GM21723 (cell line): ENCODE data around the gene TRIM10.

ENCODE experiments used
- ATAC-seq: cut with Tn5 transposase; IDR thresholded peaks from one replicate; pipeline ENCODE4 v1.9.1; 2021; ENCODE audit warnings: mild to moderate bottlenecking, moderate library complexity; ENCODE audit not compliant: unreplicated experiment

Gene TRIM10, protein sequence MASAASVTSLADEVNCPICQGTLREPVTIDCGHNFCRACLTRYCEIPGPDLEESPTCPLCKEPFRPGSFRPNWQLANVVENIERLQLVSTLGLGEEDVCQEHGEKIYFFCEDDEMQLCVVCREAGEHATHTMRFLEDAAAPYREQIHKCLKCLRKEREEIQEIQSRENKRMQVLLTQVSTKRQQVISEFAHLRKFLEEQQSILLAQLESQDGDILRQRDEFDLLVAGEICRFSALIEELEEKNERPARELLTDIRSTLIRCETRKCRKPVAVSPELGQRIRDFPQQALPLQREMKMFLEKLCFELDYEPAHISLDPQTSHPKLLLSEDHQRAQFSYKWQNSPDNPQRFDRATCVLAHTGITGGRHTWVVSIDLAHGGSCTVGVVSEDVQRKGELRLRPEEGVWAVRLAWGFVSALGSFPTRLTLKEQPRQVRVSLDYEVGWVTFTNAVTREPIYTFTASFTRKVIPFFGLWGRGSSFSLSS

DNA sequence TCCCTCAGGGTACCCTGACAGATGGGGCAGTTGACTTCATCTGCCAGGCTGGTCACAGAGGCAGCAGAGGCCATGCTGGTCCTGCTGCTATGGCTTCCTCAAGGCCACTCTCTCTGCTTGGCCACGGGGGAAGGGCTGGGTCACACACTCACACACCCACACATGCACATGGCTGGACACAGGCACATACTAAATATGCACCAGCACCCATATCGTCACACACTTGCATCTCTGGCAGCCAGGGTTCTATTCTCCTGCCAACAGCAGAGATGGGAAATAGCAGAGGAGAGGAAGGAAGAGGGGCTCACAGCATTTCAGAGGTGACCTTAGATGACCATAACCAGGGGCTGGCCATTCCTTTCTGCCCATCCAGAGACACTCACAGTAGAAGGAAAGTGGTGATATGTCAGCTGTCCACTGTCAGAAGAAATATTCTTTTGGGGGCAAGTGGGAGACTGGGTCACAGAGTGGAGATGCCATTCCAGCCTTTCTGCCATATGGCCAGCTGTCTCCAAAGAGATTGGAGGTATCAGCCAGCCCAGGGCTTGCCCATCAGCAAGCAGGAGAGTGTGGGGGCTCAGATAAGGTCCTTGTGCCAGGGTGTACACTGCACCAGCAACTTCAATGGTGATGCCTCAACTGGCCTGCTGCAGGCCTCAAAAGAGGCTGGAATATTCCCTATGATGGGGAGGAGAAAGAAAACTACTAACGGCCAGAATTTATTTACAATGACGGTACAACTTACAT is at the start of gene TRIM10:
Gene TRIM10 (minus strand): TSS at position 427 of the 747 bp plus-strand sequence. CDS start 353 bp downstream, at position 74.
- no peak for ATAC-seq

DNA sequence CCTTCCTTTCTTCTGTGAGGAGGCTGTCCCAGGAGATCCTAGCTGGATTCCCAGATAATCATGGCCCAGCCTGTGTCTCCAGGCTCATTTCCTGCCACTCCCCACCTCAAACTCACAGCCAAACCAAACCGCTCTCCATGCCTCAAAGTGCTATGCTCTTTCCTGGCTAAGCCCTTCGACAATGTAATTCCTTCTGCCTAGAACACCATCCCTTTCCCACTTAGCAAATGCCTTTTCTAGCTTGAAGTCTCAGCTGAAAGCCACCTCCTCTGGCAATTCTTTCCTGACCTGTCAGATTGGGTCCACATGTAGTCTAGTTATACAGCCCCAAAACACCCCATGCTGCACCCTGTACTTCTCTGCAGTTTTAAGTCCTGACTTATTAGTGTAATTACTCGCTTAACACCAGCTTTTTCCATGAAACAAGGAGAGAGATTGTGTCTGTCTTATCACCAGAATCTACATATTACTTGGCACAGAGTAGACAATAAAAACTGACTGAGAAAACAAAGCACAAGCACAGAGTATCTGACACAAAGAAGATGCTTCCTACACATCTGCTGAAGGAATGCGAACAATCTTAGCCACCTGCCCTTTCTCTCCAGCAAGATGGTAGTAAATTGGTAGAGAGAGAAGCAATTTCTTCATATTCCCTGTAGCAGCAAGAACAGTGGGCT is 46.7 kb upstream of the TRIM10 start:
- ATAC-seq, result no peak

DNA sequence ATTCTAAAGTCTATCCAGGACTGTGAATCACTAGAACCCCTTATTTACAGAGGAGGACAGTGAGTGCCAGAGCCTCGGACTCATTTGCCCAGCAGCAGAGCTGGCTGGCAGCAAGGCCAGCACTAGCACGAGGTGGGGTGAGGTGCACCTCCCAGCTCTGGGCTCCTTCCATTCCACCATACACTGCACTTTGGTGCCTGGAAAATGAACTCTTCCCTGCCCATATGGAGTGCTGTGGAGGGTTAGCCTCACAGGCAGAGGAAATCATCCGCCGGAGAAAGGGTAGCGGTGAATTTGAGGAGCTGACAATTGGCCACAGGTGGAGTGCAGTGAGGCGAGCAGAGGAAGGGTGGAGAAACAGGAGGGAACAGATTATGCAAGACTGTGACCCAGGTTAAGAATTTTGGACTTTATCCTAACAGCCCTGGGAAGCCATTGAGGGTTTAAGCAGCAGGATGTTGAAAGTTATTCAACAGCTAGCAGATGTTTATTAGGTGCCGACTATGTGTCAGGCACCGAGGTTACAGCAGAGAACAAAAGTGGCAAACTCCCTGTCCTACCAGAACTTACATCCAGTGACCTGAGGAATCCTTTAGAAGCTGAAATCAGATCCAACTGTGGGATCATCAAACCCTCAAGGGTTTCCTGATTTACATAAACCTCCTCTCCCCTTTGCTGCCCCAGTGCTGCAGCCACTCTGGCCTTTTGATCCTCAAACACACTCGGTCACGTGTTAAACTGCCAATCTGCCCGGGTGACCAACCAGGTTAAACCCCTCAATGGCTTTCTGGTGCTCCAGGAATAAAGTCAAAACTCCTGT is 46.0 kb upstream of the TRIM10 start:
- no peak for ATAC-seq

DNA sequence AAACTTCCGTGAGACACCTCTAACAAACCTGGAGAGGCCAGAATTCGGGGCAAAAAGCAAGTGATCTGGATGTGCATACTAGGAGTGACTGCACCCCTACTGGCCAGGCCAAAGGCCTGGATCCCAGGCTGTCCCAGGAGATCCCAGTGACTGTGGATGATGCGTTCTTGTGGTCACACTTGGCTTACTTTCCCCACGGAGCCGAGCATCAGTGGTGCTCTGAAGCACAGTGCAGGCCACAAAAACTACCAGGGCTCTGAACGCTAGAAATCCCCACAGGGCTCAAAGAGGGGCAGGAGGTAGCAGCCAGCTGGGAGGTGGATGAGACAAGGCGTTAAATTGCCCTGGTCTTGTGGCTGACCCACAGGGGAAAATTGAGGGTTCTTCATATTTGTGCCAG is 45.1 kb upstream of the TRIM10 start:
- no peak for ATAC-seq

DNA sequence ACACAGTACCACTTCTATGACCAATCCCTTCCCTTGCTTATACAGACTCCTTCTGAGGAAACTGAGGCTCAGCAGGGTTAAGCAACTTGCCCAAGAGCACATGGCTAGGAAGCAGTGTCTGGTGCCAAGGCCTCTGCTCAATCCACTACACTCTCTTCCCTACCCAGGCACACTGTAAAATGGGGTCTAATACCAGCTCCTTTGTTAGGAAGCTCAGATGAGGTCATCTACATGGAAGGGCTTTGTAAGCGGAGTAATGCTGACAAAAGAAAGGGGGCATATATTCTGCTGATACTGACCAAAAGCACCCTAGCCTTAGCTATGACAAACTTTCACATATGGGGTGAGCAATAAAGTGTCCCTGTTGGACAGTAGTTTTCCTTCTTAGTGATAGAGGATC is 43.1 kb upstream of the TRIM10 start:
- ATAC-seq, result no peak

DNA sequence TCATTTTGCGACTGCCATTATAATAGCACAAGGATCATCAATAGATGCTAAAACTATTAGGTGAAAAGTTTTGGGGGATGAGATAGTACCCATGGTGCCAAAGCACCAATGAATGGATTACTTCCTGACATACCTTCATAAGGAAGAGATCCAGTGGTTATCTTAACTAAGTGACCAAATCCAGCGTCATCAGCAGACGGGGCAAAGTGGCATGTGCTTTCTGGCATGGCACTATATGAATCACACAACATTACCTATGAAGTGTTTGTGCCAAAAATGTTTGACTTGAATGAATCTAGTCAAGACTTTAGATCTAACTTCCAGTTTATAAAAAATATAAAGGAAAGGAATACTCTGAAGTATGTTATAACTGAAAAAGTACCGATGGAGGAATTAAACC is 41.4 kb upstream of the TRIM10 start:
- ATAC-seq, result no peak

DNA sequence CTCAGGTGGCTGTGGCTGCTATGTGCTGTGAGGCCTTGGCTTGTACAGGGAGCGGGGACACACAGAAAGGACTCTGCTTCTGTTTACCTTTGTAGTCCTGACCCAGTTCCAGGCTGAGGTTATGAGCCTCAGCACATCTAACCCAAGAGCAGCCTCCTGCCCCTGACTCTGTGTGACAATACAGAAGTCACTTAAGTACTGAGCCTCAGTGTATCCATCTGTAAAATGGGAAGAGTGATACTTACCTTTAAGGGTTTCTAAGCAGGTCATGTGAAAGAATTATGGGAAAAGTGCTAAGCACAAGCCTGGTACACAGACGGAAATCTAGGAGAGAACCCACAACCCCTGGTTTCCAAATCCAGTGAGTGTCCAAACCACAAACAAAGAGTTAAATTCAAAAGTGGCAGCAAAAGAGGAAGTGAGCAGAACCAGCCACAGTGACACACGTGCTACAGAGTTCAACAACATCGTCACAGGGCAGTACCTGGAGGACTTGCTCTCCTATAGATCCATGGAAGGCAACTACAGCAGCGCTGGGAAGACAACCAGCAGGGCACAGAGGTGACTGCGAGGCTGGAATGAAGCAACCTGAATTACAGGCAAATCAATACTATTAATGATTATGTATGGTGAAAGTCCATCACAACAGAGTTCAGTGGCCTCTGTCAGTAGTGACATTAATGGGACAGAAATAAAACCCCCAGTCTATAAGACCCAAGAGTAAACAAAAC is 39.7 kb upstream of the TRIM10 start:
- peak; percentile 72 for ATAC-seq

DNA sequence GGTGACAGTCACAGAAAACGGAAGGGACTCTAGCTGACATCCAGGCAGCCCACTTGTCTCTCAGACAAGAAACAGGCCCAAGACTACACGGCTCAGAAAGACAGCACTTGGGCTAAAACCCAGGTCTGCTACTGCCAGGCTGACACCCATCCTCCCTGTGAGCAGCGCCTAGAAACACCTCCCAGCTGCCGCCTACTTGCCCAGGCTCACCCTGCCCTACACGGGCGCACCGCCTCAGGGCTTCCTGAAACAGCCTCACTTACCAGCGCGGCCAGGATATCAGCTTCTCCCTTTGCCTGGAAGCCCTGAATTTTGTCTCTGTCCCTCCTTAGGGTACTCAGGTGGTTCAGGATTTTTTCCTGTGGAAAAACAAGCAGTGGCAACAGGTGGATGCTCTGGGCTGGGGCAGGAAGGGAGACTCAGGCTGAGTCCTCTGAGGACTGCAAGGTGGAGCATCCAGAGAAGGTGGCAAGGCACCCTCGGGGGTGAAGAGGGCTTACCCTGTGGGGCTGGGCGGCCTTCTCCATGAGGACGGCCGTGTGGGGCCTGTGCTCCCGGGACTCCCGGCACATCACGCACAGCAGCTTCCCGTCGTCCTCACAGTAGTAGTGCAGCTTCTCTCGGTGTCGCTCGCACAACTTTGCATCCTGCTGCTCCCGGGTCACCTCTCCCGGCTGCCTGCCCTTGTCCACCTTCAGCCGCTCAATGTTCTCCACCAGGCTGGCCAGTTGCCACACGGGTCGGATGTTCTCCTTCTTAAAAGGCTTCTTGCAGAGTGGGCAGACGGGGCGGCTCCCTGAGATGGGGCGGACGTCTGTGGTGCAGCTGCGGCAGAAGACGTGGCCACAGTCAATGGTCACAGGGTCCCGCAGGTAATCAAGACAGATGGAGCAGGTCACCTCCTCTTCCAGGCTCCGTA is 37.4 kb upstream of the TRIM10 start:
- no peak for ATAC-seq

DNA sequence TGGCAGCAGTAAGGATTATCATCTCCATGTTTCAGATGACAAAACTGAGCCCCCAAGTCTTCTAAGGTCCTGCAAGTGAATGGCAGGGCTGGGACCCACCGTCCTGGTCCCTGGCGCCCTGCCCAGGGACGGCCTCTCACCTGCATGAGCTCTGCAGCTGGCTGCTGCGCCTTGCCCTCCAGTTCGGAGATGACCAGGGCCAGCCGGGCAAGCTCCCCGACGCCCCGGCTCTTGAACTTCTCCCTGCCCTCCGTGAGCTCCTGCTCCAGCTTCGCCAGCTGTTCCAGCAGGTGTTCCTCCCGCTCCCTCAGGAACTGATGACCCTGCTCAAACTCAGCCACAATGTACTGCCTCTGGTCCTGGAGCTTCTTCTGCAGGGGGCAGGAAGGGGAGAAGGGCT is 35.4 kb upstream of the TRIM10 start:
- ATAC-seq, result no peak

DNA sequence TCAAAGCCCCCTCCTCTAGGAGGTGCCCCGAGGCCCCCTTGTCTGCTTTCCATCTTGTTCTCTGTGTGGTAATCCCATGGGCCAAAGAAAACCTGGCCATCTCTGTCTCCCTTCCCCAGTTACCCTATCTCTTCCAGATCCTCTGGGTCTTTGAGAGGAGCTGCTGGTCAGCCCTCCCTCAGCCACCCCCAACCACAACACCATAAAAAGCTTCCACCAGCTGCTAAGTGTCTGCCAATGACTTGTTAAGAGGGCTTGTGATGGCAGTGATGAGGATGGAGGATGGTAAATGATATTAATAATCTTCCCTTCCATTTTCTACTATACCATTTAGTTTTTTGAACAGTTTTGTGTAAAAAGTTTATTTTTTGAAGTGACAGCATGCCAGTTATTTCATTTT is 34.9 kb upstream of the TRIM10 start:
- ATAC-seq, result no peak

DNA sequence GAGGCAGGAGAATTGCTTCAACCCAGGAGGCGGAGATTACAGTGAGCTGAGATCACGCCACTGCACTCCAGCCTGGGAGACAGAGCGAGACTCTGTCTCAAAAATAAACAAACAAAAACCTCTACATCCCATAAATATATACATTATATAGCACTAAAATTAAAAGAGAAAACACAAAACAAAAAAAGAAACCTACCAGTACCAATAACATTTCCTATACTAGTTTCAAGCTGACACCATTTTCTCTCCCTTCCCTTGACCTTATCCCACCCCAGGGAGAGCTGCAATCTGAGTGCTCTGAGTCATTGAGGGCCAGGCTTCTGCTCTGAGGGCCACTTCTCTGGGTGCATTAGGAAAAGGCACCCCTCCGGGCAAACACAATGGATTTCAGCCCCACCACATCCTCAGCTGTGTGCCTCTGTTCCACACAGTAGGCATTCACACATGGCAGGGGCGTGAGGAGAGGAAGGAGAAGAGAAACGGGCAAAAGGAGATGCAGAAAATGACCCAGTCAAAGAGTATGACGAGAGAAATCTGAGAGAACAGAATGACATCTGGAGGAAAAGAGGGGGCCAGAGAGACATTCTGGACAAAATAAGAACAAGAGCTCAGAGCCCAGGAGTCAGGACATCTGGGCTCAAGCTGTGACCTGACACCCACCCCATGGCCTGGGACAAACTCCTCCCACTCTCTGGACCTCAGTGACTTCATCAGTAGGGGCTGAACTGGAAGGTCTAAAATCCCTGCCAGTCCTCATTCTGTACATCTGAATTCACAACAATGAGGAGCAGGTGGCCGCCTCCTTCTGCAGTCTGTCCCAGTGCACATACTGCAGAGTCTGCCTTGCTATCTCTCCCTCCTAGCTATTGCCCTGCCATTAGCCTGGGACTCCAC is 34.0 kb upstream of the TRIM10 start:
- no peak for ATAC-seq

DNA sequence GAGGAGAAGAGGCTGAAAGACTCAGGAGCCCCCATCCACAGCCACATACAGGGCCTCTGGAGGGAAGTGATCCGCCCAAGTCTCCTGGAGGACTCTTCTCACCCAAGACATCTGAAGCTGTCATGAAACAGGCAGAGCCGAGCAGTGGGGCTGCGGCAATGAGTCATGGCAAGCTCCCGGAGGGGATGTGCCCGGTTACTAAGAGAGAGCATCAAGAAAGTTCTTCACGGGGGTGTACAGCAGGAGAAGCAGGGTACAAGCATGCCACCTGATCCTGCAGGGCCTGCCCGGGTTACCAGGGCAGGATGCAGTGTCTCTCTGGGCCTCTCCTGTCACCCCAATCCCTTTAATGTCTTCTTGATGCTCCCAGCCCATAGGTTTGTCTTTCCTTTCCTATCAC is 31.1 kb upstream of the TRIM10 start:
- ATAC-seq, result no peak

DNA sequence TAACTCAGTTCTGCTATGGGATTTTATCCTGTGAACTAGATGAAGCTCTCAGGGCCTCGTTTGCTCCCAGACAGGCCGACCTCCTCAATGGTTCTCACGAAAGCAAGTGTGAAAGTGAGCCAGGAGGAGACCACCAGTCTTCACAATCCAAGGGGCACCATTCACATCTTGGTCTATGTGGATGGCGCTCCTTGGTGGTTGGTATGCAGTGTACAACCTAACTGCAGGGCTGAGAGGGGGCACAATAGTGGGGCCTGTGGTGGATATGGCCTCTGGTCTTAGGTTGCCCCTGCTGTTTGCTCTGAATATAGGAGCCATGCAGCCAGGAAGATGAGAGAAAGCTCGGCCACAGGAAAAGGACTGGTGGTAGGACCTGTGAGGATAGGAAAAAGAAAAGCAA is 27.5 kb upstream of the TRIM10 start:
- ATAC-seq, result no peak

DNA sequence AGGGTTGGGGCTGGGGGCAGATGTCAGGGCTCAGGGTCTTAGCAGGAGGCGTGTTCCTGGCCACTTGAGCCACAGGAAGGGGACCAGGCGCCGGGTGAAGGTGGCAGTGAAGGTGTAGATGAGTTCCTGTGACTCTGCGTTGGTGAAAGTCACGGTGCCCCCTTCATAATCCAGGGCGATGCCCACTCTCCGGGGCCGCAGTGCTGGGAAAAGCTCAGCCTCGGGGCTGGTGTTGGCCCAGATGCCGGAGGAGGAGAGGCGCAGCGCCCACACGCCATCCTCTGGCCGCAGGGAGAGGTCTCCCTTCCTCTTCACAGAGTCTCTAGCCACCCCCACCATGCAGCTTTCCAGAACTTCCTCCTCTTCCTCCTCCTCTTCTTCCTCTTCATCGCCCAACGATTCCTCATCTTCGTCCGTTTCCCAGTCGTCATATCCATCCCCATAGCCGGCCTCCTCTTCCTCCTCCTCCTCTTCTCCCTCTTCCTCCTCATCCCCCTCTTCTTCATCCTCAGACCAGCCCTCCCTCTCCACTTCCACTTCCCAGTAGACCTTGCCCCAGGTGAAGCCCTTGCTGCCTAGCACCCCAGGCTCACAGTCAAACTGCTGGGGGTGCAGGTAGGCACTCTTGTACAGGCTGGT is 25.0 kb upstream of the TRIM10 start:
- no peak for ATAC-seq

DNA sequence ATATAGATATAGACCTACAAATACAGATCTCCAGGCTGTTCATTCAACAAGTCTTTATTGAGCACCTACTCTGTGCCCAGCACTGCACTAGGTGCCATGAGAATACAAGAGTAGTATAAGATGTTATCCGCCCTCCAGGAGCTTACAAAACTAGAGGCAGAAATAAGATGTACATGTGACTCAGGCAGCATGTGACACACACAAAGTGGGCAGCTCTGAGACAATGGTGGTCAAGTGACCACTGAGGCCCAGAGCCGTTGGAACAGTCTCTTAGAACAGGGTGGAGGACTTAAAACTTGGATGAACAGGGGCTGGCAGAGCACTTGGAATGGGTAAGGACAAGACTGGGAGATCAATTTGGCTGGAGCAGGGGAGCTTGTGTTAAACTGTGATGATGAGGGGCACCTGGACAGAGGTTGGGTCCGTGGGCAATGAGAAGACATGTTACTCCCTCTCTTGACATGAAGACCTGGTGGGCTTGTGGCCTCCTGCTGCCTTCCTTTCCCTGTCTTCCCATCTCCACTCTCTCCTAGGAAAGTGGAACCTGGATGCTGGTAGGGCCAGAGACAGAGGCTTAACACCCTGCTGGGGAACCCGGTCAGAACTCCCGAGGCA is 23.5 kb upstream of the TRIM10 start:
- no peak for ATAC-seq

DNA sequence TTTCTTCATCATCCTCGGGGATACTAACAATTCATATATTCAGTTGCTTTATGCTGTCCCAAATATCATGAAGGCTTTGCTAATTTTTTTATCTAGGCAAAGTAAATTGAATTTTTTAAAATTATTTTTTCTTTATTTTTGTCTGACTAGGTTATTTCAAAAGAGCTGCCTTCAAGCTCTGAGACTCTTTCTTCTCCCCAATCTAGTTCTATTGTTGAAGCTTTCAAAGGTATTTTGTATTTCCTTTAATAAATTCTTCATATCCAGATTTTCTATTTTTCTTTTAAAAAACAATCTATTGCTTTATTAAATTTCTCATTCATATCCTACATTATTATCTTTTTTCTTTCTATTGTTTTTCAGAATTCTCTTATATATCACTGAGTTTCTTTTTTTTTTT is 19.1 kb upstream of the TRIM10 start:
- no peak for ATAC-seq

DNA sequence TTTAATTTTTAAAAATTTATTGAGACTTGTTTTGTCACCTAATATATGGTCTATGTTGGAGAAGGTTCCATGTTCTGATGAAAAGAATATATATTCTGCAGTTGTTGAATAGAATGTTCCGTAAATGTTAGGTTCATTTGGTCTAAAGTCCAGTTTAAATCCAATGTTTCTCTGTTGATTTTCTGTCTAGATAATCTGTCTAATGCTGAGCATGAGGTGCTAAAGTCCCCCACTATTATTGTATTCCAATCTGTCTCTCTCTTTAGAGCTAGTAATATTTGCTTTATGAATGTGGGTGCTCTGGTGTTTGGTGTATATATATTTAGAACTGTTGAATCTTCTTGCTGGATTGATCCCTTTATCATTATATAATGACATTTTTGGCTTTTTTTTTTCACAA is 17.8 kb upstream of the TRIM10 start:
- no peak for ATAC-seq
